AG09309 (cell line): ENCODE measurements around the gene TMEM107.

Experiments
- DNase-seq: peaks from one replicate; pipeline ENCODE4 v3.0.0-alpha.2; 2010; ENCODE audit warnings: low read depth
- H3K4me3 ChIP-seq: 2 replicates; pipeline ENCODE4 v1.5.1; 2011; ENCODE audit warnings: mild to moderate bottlenecking, low read depth, low read length, moderate library complexity; ENCODE audit not compliant: control insufficient read depth
- TF ChIP-seq, protein P1 (sequence below): IDR thresholded peaks from 2 replicates; pipeline ENCODE4 v1.5.1; 2011; ENCODE audit warnings: mild to moderate bottlenecking, low read depth, low read length, inconsistent platforms; ENCODE audit not compliant: insufficient read depth, control insufficient read depth; ENCODE audit errors: missing control alignments

The TMEM107 gene

DNA sequence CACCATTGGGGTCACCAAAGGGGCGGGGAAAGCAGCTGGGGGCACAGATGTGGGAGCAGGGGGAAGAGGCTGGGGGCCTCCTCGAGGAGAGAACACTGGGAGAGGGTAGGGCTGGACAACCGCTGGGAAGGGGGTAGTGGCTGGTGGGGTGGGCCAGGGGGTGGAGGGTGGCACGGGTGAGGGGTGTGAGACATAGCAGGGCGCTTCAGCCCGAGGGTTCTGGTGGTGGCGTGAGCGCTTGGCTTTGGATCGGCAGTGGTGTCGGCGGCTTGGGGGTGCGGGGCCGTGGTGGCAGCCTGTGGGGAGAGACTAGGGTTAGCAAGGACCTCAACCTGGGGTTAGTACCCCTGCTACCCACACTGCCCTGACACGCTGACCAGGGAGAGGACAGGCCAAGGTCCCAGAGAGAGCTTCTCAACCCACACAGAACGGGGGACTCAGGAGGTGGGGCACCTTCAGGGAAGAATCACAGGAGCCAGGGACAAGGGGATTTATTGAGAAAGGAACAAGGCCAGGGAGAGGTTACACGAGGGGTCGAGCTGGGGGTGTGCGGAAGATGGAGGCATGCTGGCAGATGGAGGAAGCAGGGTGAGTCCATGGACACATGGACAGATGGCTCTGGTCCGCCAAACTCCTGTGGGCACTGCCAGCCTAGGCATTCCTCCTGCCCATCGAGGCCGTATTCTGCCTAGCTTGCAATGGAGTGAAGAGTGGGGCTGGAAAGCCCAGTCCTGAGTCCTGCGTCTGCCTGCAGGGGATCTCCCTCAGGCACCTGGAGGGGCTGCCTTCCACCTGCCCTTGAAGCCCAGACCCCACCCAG is 32.4 kb downstream of the TMEM107 start:
- no peak for DNase-seq
- TF ChIP-seq, protein P1, sequence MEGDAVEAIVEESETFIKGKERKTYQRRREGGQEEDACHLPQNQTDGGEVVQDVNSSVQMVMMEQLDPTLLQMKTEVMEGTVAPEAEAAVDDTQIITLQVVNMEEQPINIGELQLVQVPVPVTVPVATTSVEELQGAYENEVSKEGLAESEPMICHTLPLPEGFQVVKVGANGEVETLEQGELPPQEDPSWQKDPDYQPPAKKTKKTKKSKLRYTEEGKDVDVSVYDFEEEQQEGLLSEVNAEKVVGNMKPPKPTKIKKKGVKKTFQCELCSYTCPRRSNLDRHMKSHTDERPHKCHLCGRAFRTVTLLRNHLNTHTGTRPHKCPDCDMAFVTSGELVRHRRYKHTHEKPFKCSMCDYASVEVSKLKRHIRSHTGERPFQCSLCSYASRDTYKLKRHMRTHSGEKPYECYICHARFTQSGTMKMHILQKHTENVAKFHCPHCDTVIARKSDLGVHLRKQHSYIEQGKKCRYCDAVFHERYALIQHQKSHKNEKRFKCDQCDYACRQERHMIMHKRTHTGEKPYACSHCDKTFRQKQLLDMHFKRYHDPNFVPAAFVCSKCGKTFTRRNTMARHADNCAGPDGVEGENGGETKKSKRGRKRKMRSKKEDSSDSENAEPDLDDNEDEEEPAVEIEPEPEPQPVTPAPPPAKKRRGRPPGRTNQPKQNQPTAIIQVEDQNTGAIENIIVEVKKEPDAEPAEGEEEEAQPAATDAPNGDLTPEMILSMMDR = no peak

DNA sequence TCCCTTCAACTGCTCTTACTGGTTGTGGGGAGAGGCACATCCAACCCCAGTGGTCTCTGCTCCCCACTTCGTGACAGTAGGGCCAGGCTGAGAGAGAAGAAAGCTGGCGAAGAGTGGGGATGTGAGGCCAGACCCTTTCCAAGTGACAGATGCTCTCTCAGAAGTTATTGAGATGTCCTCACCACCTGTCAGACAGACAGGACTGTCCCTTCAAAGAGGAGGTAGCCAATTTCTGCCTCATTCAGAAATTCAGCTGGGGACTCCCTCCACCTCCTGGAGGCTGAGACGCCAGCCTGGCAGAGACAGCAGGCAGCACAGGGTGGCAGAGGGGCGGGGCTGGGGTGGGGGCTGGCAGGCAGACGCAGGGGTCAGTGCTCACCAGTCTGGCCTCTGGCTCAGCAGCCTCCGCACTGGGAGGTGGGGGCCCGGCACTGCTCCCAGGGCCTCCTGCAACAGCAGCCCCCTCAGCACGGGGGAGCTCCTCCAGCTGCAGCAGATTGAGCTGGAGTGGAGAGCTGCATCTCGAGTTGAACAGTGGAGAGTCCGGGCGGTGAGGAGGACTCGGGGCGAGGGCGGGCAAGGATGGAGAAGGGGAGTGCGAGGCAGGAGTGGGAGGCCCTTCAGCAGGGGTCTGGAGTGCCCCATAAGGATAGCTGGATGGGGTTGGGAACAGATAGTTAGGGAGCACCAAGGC is 33.1 kb downstream of the TMEM107 start:
- H3K4me3 ChIP-seq = no peak overlapping the region
- DNase-seq = no peak
- TF ChIP-seq, protein P1 = no peak

More for the DNA sequence above, 32.4 kb downstream of the TMEM107 start:
- no peak overlapping the region for H3K4me3 ChIP-seq

DNA sequence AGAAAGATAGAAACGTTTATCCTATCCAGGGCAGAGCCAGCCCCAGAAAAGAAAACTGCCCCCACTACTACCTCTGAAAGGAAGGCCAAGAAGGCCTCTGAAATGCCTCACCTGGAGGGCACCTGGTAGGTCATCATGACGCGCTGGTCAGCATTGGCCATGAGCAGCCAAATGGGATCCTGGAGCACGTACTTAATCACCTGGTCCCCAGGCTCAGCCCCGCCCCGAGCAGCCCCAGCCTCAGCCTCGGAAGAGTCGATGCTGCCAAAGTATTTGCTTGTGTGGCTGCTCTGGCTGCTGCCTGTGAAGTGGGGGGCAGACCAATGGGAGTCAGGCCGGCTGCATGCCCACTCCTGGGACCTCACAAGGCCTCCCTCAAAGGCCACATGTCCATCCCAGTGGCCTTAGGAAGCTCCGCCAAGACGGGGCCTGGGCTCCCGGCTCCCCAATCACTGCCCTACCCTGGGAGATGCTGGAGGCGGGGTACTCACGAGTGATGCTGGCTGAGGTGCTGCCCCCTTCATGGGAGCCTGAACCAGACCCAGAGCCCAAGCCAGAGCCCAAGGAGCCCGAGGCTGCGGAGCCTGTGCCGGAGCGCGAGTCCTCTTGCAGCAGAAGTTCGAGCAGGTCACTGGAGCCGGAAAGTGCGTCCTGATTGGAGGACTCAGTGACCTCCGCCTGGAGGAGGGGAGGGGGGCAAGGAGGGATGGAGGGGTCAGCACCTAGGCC is 33.9 kb downstream of the TMEM107 start:
- TF ChIP-seq, protein P1 = no peak
- no peak for DNase-seq
- no peak overlapping the region for H3K4me3 ChIP-seq

DNA sequence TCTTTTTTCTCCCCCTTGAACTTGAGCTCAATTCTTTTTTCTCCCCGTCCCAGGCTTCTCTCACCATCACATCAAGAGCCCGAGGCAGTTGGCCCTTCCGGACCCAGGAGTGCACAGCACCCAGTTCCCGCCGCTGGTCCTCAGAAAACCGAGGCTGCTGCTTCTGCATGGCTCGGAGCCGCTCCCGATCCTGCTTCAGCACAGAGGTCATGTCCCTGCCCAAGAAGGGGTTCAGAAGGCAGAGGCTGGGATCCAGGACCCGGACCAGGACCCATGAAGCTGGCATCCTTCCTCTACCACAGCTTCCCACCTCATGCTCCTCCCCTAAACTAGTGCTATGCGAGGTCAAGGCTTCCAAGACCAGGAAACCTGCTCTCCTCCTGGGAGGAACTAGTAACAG is 34.4 kb downstream of the TMEM107 start:
- DNase-seq = no peak
- no peak overlapping the region for H3K4me3 ChIP-seq
- TF ChIP-seq, protein P1 = no peak

DNA sequence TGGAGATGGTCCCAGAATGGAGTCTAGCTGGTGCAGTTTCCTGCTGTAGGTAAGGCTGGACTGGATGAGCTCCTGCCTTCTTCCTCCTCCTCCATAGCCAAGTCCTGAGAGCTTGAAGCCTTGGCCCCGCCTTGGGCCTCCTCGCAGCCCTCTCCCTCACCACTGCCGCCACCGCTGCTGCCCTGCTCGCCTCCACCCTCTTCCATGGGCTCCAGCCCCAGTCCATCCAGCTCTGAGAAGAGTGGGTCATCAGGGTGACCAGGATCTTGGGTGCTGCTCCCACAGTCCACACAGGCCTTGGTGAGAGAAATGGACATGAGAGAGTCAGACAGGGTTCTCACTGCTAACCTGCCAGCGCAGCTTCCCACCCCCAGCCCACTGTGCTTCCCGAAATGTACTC is 35.1 kb downstream of the TMEM107 start:
- H3K4me3 ChIP-seq = no peak overlapping the region
- TF ChIP-seq, protein P1 = no peak
- no peak for DNase-seq

GRCh38 chr17:8140065-8141029 is 35.8 kb downstream of the TMEM107 start:
- no peak overlapping the region for H3K4me3 ChIP-seq
- DNase-seq = no peak
- TF ChIP-seq, protein P1 = no peak
